HepG2 (cell line): ENCODE data around the gene C11orf58. TPM values are rescaled to one million over a fixed set of nuclear protein-coding genes. Genes with fewer than 3 reads are reported as not detected.

Experiments
- ATAC-seq: fragments of 200-7000 bp; cut with Tn5 transposase; 3 replicates; pipeline ENCODE4 v1.9.1; 2020; ENCODE audit warnings: mild to moderate bottlenecking, moderate library complexity
- BruUV-seq: library from RNA; stranded (reverse); fragments of 400-500 nt; replicated peaks from 2 replicates; lab custom pipeline; 2021; lab: Mats Ljungman, UMichigan
- CTCF ChIA-PET: fragments of 300-600 bp; formaldehyde crosslinking; extraction: SDS; loops from one replicate; lab custom pipeline; 2021; ENCODE audit warnings: low total read pairs, inconsistent platforms, low intra/inter-chr PET ratio; lab: Yijun Ruan, JAX
- POLR2A ChIA-PET: fragments of 350-600 bp; sonication (Branson Sonifier 250); formaldehyde crosslinking; loops from one replicate; lab custom pipeline; 2020; ENCODE audit warnings: antibody characterized with exemption, inconsistent platforms; lab: Yijun Ruan, JAX
- DNase-seq: peaks from one replicate; pipeline ENCODE4 v3.0.0-alpha.2; 2015; ENCODE audit warnings: low spot score
- FAIRE-seq: peaks from 3 replicates; lab custom pipeline; 2011; peaks lifted over from hg19 to GRCh38; lab: Jason Lieb, UNC
- H2AFZ ChIP-seq: one replicate; pipeline ENCODE4 v1.6.1; 2011; ENCODE audit warnings: low read length, inconsistent platforms
- H3K27ac ChIP-seq: fragments of 300-600 bp; 3 replicates; pipeline ENCODE4 v1.8.0; 2011; ENCODE audit warnings: mixed run types, mild to moderate bottlenecking, mixed read lengths, low read length, inconsistent platforms; ENCODE audit not compliant: insufficient read depth; ENCODE audit errors: extremely low read length
- H3K27me3 ChIP-seq, 2 experiments: fragments of 200-600 bp in 1 of 2; 2 replicates in 1 of 2; 3 replicates in 1 of 2; pipeline versions ENCODE4 v1.6.0 to v1.8.0; 2011; ENCODE audit warnings: low read length in 2 of 2, mild to moderate bottlenecking in 2 of 2, moderate library complexity in 2 of 2, inconsistent platforms in 1 of 2; ENCODE audit not compliant: insufficient read depth in 2 of 2, control insufficient read depth in 1 of 2
- H3K36me3 ChIP-seq, 2 experiments: fragments of 200-600 bp in 1 of 2; replicated peaks in 1 of 2; 2 replicates in 1 of 2; 3 replicates in 1 of 2; pipeline versions ENCODE4 v1.5.1 to v1.8.0; 2011; ENCODE audit warnings: low read length in 2 of 2, inconsistent platforms in 1 of 2; ENCODE audit not compliant: insufficient read depth in 2 of 2, control insufficient read depth in 1 of 2
- H3K4me1 ChIP-seq: 2 replicates; pipeline ENCODE4 v1.5.1; 2012; ENCODE audit warnings: low read length, inconsistent platforms; ENCODE audit not compliant: insufficient read depth
- H3K4me2 ChIP-seq: 2 replicates; pipeline ENCODE4 v1.6.0; 2011; ENCODE audit warnings: low read depth, low read length, inconsistent platforms
- H3K4me3 ChIP-seq, 3 experiments: fragments of 200-600 bp in 1 of 3; sonication (generic), shearing (Covaris generic) in 1 of 3; replicated peaks in 1 of 3; 2 replicates each; pipeline ENCODE4 v1.5.1; 2011 to 2016; ENCODE audit warnings: low read length in 3 of 3, inconsistent platforms in 2 of 3, low read depth in 2 of 3, mild to moderate bottlenecking in 2 of 3, control low read depth in 1 of 3, mixed read lengths in 1 of 3; ENCODE audit not compliant: insufficient read depth in 1 of 3
- H3K79me2 ChIP-seq: one replicate; pipeline ENCODE4 v1.6.1; 2011; ENCODE audit warnings: low read length, inconsistent platforms; ENCODE audit not compliant: insufficient read depth
- H3K9ac ChIP-seq: 2 replicates; pipeline ENCODE4 v1.6.0; 2011; ENCODE audit warnings: mild to moderate bottlenecking, low read depth, low read length, inconsistent platforms; ENCODE audit not compliant: insufficient read depth
- H3K9me3 ChIP-seq: 2 replicates; pipeline ENCODE4 v1.5.1; 2012; ENCODE audit warnings: mild to moderate bottlenecking, low read length
- H4K20me1 ChIP-seq: 2 replicates; pipeline ENCODE4 v1.6.0; 2011; ENCODE audit warnings: inconsistent platforms, mild to moderate bottlenecking, low read length, moderate library complexity; ENCODE audit not compliant: insufficient read depth
- ATRX ChIP-seq: sonication (generic); formaldehyde crosslinking; IDR thresholded peaks from 2 replicates; pipeline ENCODE4 v1.4.0; 2020; ENCODE audit warnings: missing genetic modification reagents, borderline replicate concordance
- HNRNPK ChIP-seq: fragments of 200-400 bp; formaldehyde crosslinking; IDR thresholded peaks from 2 replicates; pipeline ENCODE4 v1.6.1; 2018; ENCODE audit warnings: low read length, low read depth, moderate library complexity, mild to moderate bottlenecking; ENCODE audit not compliant: poor library complexity, severe bottlenecking
- MBNL3 ChIP-seq: fragments of 250-450 bp; sonication (Bioruptor Pico); conservative IDR thresholded peaks from 2 replicates; pipeline ENCODE4 v1.8.0; 2022; ENCODE audit warnings: mild to moderate bottlenecking, inconsistent platforms
- MED1 ChIP-seq: sonication (generic); formaldehyde crosslinking; IDR thresholded peaks from 2 replicates; pipeline ENCODE4 v1.4.0; 2020; ENCODE audit warnings: missing genetic modification reagents
- PCBP1 ChIP-seq: fragments of 200-400 bp; formaldehyde crosslinking; IDR thresholded peaks from 2 replicates; pipeline ENCODE4 v1.6.1; 2017; ENCODE audit warnings: mild to moderate bottlenecking, low read depth, low read length, borderline replicate concordance
- RELA ChIP-seq: sonication (generic); formaldehyde crosslinking; IDR thresholded peaks from 2 replicates; pipeline ENCODE4 v1.4.0; 2020; ENCODE audit warnings: missing genetic modification reagents
- TARDBP ChIP-seq: sonication (generic); formaldehyde crosslinking; IDR thresholded peaks from 2 replicates; pipeline ENCODE4 v1.8.0; 2022; ENCODE audit warnings: mild to moderate bottlenecking, missing genetic modification reagents
- ZKSCAN5 ChIP-seq: sonication (generic); formaldehyde crosslinking; IDR thresholded peaks from 2 replicates; pipeline ENCODE4 v1.5.1; 2020; ENCODE audit warnings: mild to moderate bottlenecking, missing genetic modification reagents
- ZNF10 ChIP-seq: sonication (generic); formaldehyde crosslinking; IDR thresholded peaks from 2 replicates; pipeline ENCODE4 v1.4.0; 2020; ENCODE audit warnings: mild to moderate bottlenecking, low read depth, missing genetic modification reagents, borderline replicate concordance
- ZNF530 ChIP-seq: sonication (generic); formaldehyde crosslinking; IDR thresholded peaks from 2 replicates; pipeline ENCODE4 v1.5.0; 2020; ENCODE audit warnings: low read depth, mild to moderate bottlenecking, missing genetic modification reagents
- ZNF577 ChIP-seq: sonication (generic); formaldehyde crosslinking; IDR thresholded peaks from 2 replicates; pipeline ENCODE4 v1.4.0; 2020; ENCODE audit warnings: mild to moderate bottlenecking, low read depth, missing genetic modification reagents, borderline replicate concordance
- ZNF703 ChIP-seq: sonication (generic); formaldehyde crosslinking; IDR thresholded peaks from 2 replicates; pipeline ENCODE4 v1.5.1; 2020; ENCODE audit warnings: missing genetic modification reagents, mild to moderate bottlenecking, moderate library complexity, borderline replicate concordance
- WGBS: methylation state at CpG from one replicate; pipeline ENCODE4 v1.1.6; 2017; ENCODE audit warnings: low lambda C conversion rate; 5-methylcytosine and 5-hydroxymethylcytosine counted together
- in situ Hi-C: cut with HindIII; loops from 2 replicates; pipeline ENCODE4 v1.10.0; 2017; ENCODE audit warnings: low pct_unique_long_range_greater_than_20kb; ENCODE audit not compliant: extremely low pct_ligation_motif_present
- intact Hi-C: fragments of 100-400 bp; cut with micrococcal nuclease; formaldehyde crosslinking; loops from one replicate; pipeline ENCODE4 v1.10.0; 2022; ENCODE audit not compliant: unreplicated experiment
- polyA plus RNA-seq, 8 experiments: library from polyadenylated mRNA; depleted of rRNA in 3 of 8; stranded (reverse) in 7 of 8; unstranded in 1 of 8; fragments of >200 nt; fragmentation: Illumina TruSeq in 4 of 8; extraction: Trizol in 4 of 8; gene quantifications; 2 replicates each; pipeline versions ENCODE4 v1.2.1 to v1.2.3, GENCODE V29; 2011 to 2016; ENCODE audit warnings: low read depth in 4 of 8, missing spikeins in 1 of 8, mixed read lengths in 1 of 8; ENCODE audit not compliant: insufficient read depth in 1 of 8
- total RNA-seq, 5 experiments: library from RNA; depleted of rRNA; stranded (reverse); fragments of >200 nt; fragmentation: Illumina TruSeq; extraction: Trizol; gene quantifications; 2 replicates each; pipeline ENCODE4 v1.2.3, GENCODE V29; 2016; ENCODE audit warnings: low read depth in 1 of 5
- TF ChIP-seq, protein P1 (sequence below): sonication (generic); formaldehyde crosslinking; IDR thresholded peaks from 2 replicates; pipeline ENCODE4 v1.8.1; 2023; ENCODE audit warnings: missing genetic modification reagents, inconsistent platforms, borderline replicate concordance
- TF ChIP-seq, protein P2 (sequence below): sonication (generic); formaldehyde crosslinking; IDR thresholded peaks from 2 replicates; pipeline ENCODE4 v1.5.0; 2020; ENCODE audit warnings: mild to moderate bottlenecking, missing genetic modification reagents, borderline replicate concordance
- TF ChIP-seq, protein P3 (sequence below), 2 experiments: sonication (generic) in 1 of 2; formaldehyde crosslinking in 1 of 2; IDR thresholded peaks; 2 replicates each; pipeline versions ENCODE4 v1.4.0 to v1.6.1; 2016 to 2020; ENCODE audit warnings: borderline replicate concordance in 1 of 2, low read depth in 1 of 2, mild to moderate bottlenecking in 1 of 2, missing genetic modification reagents in 1 of 2

C11orf58 gene
- total and polyA plus RNA-seq, 2 of the 13 experiments (the other 11 are each of a cell fraction or from before 2014, with no cell fraction given) = 83.8 to 167 TPM

DNA sequence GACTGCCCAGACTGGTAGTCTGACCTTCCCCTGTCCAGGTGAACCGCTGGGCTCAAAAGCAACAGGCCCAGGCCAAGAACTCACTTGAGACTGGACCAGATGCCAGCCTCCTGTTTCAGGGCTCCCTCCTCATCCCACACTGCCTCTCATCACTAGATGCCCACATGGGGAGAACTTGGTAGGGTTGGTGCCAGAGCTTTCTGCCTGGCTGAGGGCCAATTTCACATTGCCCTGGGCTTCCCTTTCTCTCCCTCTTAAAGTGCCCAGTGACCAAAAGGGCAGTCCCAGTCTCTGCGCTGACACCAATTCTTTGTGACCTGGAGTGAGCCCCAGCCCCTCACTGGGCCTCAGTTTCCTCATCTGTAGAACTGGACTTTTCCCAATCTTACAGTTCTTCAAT is 41.7 kb downstream of the C11orf58 start:
- POLR2A ChIA-PET = no interaction called here
- in situ Hi-C loops (no loop called here), intact Hi-C loops (loop anchor here (10.0 kb wide), 1 partner anchor 145 kb away; no protein-coding TSS in a partner anchor)
- WGBS = 96% methylated on average over 2 of the region's 2 CpGs
- Histone ChIP-seq H3K9me3 (no peaks in the 10 kb centered on the region), H3K4me3 (no peak overlapping the region), H3K27me3 (no peaks in the 10 kb centered on the region), H2AFZ (no peak overlapping the region), H3K36me3 (peaks cover 5 to 6% of the 10 kb centered on the region in 2 experiments; a peak in 3 of 5 replicates), H3K27ac (no peak overlapping the region), H3K4me1 (peaks cover 38% of the 10 kb centered on the region), H3K4me2 (no peak overlapping the region), H3K79me2 (no peaks in the 10 kb centered on the region), H3K9ac (no peak overlapping the region), H4K20me1 (no peaks in the 10 kb centered on the region)
- ATAC-seq (no peak), FAIRE-seq (no peak), DNase-seq (no peak)
- no TSS peak for BruUV-seq
- no peak for TF ChIP-seq ATRX
- TF ChIP-seq TARDBP (CRISPR knock-in tag) = no peak
- TF ChIP-seq HNRNPK = no peak
- TF ChIP-seq, protein P1, sequence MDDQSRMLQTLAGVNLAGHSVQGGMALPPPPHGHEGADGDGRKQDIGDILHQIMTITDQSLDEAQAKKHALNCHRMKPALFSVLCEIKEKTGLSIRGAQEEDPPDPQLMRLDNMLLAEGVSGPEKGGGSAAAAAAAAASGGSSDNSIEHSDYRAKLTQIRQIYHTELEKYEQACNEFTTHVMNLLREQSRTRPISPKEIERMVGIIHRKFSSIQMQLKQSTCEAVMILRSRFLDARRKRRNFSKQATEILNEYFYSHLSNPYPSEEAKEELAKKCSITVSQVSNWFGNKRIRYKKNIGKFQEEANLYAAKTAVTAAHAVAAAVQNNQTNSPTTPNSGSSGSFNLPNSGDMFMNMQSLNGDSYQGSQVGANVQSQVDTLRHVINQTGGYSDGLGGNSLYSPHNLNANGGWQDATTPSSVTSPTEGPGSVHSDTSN (CRISPR knock-in tag) = no peak
- TF ChIP-seq MED1 = no peak
- TF ChIP-seq PCBP1 = no peak
- no peak for TF ChIP-seq ZKSCAN5 (CRISPR knock-in tag)
- TF ChIP-seq, protein P2, sequence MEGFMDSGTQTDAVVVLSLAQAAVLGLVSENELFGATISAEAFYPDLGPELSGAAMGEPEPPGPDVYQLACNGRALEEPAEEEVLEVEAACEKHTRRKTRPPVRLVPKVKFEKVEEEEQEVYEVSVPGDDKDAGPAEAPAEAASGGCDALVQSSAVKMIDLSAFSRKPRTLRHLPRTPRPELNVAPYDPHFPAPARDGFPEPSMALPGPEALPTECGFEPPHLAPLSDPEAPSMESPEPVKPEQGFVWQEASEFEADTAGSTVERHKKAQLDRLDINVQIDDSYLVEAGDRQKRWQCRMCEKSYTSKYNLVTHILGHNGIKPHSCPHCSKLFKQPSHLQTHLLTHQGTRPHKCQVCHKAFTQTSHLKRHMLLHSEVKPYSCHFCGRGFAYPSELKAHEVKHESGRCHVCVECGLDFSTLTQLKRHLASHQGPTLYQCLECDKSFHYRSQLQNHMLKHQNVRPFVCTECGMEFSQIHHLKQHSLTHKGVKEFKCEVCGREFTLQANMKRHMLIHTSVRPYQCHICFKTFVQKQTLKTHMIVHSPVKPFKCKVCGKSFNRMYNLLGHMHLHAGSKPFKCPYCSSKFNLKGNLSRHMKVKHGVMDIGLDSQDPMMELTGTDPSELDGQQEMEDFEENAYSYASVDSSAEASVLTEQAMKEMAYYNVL (CRISPR knock-in tag) = no peak
- TF ChIP-seq ZNF577 (CRISPR knock-in tag) = no peak
- TF ChIP-seq ZNF703 (CRISPR knock-in tag) = no peak
- no peak for TF ChIP-seq ZNF530 (CRISPR knock-in tag)
- TF ChIP-seq ZNF10 (CRISPR knock-in tag) = no peak
- TF ChIP-seq RELA (CRISPR knock-in tag) = no peak
- TF ChIP-seq, protein P3, sequence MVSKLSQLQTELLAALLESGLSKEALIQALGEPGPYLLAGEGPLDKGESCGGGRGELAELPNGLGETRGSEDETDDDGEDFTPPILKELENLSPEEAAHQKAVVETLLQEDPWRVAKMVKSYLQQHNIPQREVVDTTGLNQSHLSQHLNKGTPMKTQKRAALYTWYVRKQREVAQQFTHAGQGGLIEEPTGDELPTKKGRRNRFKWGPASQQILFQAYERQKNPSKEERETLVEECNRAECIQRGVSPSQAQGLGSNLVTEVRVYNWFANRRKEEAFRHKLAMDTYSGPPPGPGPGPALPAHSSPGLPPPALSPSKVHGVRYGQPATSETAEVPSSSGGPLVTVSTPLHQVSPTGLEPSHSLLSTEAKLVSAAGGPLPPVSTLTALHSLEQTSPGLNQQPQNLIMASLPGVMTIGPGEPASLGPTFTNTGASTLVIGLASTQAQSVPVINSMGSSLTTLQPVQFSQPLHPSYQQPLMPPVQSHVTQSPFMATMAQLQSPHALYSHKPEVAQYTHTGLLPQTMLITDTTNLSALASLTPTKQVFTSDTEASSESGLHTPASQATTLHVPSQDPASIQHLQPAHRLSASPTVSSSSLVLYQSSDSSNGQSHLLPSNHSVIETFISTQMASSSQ (IDR thresholded peaks at IDR 0.05; ENCODE audit: low read depth) = no peak
- TF ChIP-seq, protein P3 (CRISPR knock-in tag; IDR thresholded peaks at IDR 0.05; ENCODE audit: borderline replicate concordance) = no peak
- TF ChIP-seq MBNL3 (CRISPR knock-in tag) = no peak
- CTCF ChIA-PET = no interaction called here
